ENCODE results near the gene CAMSAP1.

DNA sequence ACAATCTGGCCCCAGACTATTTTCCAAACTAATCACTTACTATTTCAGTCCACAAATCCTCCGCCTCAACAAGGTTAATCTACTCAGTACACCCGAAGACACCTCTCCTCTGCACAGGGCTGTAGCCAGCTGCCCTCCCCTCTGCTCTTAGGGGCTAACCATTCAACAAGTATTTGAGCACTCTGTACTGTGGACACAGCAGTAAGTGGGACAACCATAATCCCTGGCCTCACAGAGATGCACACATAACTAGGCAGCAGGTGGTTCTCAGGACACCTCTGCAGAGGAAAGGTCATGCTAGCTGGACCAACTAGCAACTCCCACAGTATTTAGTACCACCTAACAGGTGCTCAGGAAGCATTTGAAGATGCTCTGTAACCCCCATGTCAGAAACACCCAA lies 5.5 kb downstream of the CAMSAP1 start:
- no peak for TF ChIP-seq EED (IDR thresholded peaks at IDR 0.05; ENCODE audit: low read depth)
- no peak for TF ChIP-seq CREB1 (IDR thresholded peaks at IDR 0.05; ENCODE audit: low read depth)
- no peak for TF ChIP-seq NR2F1 (conservative IDR thresholded peaks at IDR 0.05)
- TF ChIP-seq ZNF24 (IDR thresholded peaks at IDR 0.05): no peak
- TF ChIP-seq RFX5 (IDR thresholded peaks at IDR 0.05; ENCODE audit: low read depth, low read length): no peak
- TF ChIP-seq POLR2AphosphoS5 (IDR thresholded peaks at IDR 0.05; ENCODE audit: low read length): no peak
- no peak for TF ChIP-seq POLR2A (IDR thresholded peaks at IDR 0.05; ENCODE audit: low read depth, low read length)
- TF ChIP-seq MYC (IDR thresholded peaks at IDR 0.05; ENCODE audit: insufficient read depth, insufficient read length, insufficient replicate concordance, low read length, severe bottlenecking): no peak
- no peak for TF ChIP-seq ZZZ3 (IDR thresholded peaks at IDR 0.05; ENCODE audit: control insufficient read depth, insufficient read length, low read depth)
- TF ChIP-seq ZBTB11 (CRISPR knock-in tag; IDR thresholded peaks at IDR 0.05): no peak
- no peak for TF ChIP-seq NR2C1 (IDR thresholded peaks at IDR 0.05)
- TF ChIP-seq NBN (IDR thresholded peaks at IDR 0.05): no peak
- TF ChIP-seq EZH2 (IDR thresholded peaks at IDR 0.05; ENCODE audit: borderline replicate concordance, control insufficient read depth, low read depth, low read length): no peak
- TF ChIP-seq MEF2A (IDR thresholded peaks at IDR 0.05; ENCODE audit: insufficient read depth, low read depth, low read length): no peak
